Astrocyte of the spinal cord (primary cell): Measurements from ENCODE around the gene PRKAG2.
"Not testable (repeated sequence)": the region's sequence is repeated elsewhere in the genome, so short reads cannot be mapped to it uniquely, and the experiment has no call there.

Source experiments
- DNase-seq: peaks from one replicate; pipeline ENCODE4 v3.0.0; 2011; ENCODE audit warnings: low read depth, low spot score
- H3K4me3 ChIP-seq: 2 replicates; pipeline ENCODE4 v1.5.1; 2011; ENCODE audit warnings: low read depth, mild to moderate bottlenecking, low read length, moderate library complexity
- in situ Hi-C: cut with HindIII; loops from 2 replicates; pipeline ENCODE4 v1.10.0; 2017; ENCODE audit warnings: low sequenced_read_pairs
- TF ChIP-seq, protein P1 (sequence below): IDR thresholded peaks from 2 replicates; pipeline ENCODE4 v1.5.1; 2012; ENCODE audit warnings: low read depth, mild to moderate bottlenecking, low read length, inconsistent platforms

The PRKAG2 gene

GRCh38 chr7:151921451-151921850 is 44.5 kb upstream of the PRKAG2 start:
- no peak overlapping the region for H3K4me3 ChIP-seq
- DNase-seq: no peak
- in situ Hi-C loops: no loop called here
- TF ChIP-seq, protein P1, sequence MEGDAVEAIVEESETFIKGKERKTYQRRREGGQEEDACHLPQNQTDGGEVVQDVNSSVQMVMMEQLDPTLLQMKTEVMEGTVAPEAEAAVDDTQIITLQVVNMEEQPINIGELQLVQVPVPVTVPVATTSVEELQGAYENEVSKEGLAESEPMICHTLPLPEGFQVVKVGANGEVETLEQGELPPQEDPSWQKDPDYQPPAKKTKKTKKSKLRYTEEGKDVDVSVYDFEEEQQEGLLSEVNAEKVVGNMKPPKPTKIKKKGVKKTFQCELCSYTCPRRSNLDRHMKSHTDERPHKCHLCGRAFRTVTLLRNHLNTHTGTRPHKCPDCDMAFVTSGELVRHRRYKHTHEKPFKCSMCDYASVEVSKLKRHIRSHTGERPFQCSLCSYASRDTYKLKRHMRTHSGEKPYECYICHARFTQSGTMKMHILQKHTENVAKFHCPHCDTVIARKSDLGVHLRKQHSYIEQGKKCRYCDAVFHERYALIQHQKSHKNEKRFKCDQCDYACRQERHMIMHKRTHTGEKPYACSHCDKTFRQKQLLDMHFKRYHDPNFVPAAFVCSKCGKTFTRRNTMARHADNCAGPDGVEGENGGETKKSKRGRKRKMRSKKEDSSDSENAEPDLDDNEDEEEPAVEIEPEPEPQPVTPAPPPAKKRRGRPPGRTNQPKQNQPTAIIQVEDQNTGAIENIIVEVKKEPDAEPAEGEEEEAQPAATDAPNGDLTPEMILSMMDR: no peak

- in situ Hi-C loops: no loop called here
- no peak for DNase-seq
- TF ChIP-seq, protein P1: no peak
- H3K4me3 ChIP-seq: no peak overlapping the region
These were observed 43.6 kb upstream of the PRKAG2 start for GRCh38 chr7:151920488-151920887.

DNA sequence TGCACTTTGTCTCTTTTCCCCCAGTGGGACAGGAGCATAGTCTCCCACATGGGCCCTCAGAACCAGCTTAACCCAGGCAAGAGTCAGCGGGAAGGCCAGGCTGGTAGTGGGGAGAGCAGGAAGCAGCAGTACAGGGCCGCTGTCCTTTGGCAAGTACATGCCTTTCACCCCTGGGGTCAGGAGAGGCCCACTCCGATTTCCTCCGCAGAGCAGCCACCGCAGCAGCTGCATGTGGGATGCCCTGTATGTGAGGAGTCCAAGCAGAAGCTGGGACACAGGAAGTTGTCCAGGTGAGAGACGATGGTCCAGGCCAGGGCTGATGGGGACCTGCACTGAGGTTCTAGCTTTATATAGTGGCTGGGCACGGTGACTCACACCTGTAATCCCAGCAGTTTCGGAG is 42.7 kb upstream of the PRKAG2 start:
- TF ChIP-seq, protein P1: no peak
- in situ Hi-C loops: no loop called here
- no peak for DNase-seq
- no peak overlapping the region for H3K4me3 ChIP-seq

DNA sequence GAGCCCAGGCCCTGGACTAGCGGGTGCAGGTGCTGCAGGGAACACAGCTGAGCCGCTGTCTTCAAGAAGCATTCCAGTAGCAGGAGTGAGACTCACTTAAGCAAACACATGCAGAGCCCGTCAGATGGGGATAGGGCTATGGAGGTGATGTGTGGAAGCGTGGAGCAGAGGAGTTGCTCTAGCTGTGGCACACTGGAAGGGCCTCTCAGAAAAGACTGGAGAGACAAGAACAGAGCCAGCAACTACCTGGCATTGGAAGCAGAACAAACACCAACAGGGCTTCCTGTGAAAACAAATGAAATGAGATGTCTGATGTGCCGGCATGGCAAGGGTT is 41.6 kb upstream of the PRKAG2 start:
- DNase-seq: no peak
- no peak overlapping the region for H3K4me3 ChIP-seq
- in situ Hi-C loops: no loop called here
- TF ChIP-seq, protein P1: no peak

DNA sequence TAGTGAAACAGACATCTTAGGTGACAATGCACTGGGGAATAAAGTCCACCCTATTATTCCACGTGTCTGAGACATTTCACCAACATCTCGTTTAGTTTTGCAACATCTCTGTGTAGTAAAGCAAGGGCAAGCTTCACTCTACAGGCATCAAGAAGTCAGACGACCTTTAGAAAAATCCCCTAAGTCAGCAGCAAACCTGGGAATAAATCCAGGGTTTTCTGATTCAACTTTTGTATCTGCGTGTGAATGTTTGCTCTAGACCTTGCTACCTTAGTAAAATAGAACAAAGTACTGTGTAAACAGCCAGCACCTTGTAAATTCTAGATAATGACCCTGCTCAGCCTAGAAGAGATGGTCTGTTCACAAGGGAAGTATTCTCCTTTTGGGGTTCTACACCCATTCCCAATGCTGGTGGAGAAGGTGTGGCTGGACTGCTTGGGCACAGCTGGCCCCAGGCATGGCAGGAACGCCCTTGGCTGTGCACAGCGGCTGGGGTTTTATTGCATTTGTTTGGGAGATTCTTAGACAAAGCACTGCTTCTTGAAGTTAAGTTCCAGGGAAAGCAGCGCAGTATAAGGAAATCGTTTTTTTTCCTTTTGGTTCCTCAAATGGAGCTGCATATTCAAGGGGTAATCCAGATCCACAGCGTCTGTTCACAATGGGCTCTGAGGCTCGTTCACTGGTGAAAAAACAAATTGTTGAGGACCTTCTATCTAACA is 41.0 kb upstream of the PRKAG2 start:
- no peak for DNase-seq
- in situ Hi-C loops: no loop called here
- TF ChIP-seq, protein P1: no peak
- no peak overlapping the region for H3K4me3 ChIP-seq

DNA sequence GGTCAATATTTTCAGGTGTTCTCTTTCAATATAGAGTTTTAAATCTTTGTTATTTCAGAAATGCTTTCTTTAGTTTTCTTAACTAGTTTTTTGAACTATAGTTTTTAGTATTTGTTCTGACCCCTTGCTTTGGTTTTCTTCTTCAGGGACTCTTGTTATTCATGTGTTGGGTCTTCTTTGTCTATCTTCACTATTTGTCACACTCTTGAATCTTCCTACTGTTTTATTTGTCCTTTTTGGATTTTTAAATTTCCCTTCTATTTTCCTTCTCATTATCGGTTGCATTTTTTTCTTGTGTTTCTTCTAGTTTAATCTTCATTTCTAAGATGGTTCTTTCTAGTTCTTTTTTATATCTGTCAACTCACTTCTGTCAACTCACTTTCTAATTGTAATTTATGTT is 37.1 kb upstream of the PRKAG2 start:
- TF ChIP-seq, protein P1: no peak
- no peak overlapping the region for H3K4me3 ChIP-seq
- no peak for DNase-seq
- in situ Hi-C loops: no loop called here

- in situ Hi-C loops, DNase-seq, H3K4me3 ChIP-seq: not testable (repeated sequence)
These were observed 33.7 kb upstream of the PRKAG2 start for GRCh38 chr7:151910655-151911054.

DNA sequence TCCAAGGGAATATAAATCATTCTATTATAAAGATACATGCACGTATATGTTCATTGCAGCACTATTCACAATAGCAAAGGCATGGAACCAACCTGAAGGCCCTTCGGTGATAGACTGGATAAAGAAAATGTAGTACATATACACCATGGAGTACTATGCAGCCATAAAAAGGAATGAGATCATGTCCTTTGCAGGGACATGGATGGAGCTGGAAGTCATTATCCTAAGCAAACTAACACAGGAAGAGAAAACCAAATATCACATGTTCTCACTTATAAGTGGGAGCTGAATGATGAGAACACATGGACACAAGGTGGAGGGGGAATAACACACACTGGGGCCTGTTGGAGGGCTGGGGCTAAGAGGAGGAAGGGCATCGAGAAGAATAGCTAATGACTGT is 30.2 kb upstream of the PRKAG2 start:
- H3K4me3 ChIP-seq, in situ Hi-C loops, DNase-seq: not testable (repeated sequence)
